Activated naive CD8-positive, alpha-beta T cell treated with anti-CD3 and anti-CD28 coated beads, Interleukin-2, amount 10 ng/mL, durations not matched to agents 7 days and 5 days (primary cell): ENCODE measurements around the gene CACNA2D1. TPM values are rescaled to one million over a fixed set of nuclear protein-coding genes. Genes with fewer than 3 reads are reported as not detected.

Experiments
- ATAC-seq: fragments of 150-1000 bp; cut with Tn5 transposase; one replicate; pipeline ENCODE4 v1.10.0; 2021; ENCODE audit warnings: low read depth, moderate library complexity
- POLR2A ChIA-PET: fragments of 350-600 bp; sonication (Branson Sonifier 250); formaldehyde crosslinking; loops from one replicate; lab custom pipeline; 2021; ENCODE audit warnings: antibody characterized with exemption; lab: Charles Lee
- DNase-seq: peaks from one replicate; pipeline ENCODE4 v3.0.0; 2021
- H3K27ac Mint-ChIP-seq: one replicate; pipeline ENCODE4 v1.8.0; 2022; ENCODE audit warnings: mild to moderate bottlenecking, mixed read lengths
- H3K27me3 Mint-ChIP-seq: one replicate; pipeline ENCODE4 v1.8.0; 2022; ENCODE audit warnings: mild to moderate bottlenecking, moderate library complexity, mixed read lengths
- H3K36me3 Mint-ChIP-seq: one replicate; pipeline ENCODE4 v1.8.0; 2021; ENCODE audit warnings: mild to moderate bottlenecking, mixed read lengths
- H3K4me1 Mint-ChIP-seq: one replicate; pipeline ENCODE4 v1.8.0; 2021; ENCODE audit warnings: mixed read lengths
- H3K4me3 Mint-ChIP-seq: one replicate; pipeline ENCODE4 v1.8.0; 2022; ENCODE audit warnings: mild to moderate bottlenecking, moderate library complexity, mixed read lengths
- H3K9me3 Mint-ChIP-seq: one replicate; pipeline ENCODE4 v1.8.0; 2021; ENCODE audit warnings: mixed read lengths
- total RNA-seq, 2 experiments: library from RNA; stranded (reverse); gene quantifications; one replicate each; pipeline ENCODE4 v1.2.3, GENCODE V29; 2021

The CACNA2D1 gene
- total RNA-seq, 2 experiments from 2014 or later: not detected

DNA sequence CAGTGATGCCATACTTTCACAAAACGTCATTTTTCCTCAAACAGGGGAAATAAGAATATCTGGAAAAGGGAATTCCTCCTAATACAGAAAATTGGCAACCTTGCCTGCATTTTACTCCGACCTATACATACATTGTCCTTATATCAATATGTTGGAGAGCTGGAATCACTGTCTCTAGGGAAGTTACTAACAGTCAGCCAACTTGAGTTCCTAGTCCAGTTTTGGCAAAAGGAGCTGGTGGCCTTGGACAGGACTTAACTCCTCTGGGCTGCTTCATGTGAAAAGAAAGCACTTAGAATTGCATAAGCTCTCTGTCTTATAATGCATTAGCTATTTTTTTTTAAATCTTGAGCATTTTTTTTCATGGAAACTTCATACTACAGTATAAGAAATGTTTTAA is 499.5 kb downstream of the CACNA2D1 start:
- Mint-ChIP-seq H3K4me3 (no peak overlapping the region), H3K27me3 (no peaks in the 10 kb centered on the region), H3K36me3 (no peaks in the 10 kb centered on the region), H3K9me3 (no peaks in the 10 kb centered on the region), H3K27ac (no peak overlapping the region), H3K4me1 (no peaks in the 10 kb centered on the region)
- ATAC-seq (no peak), DNase-seq (no peak)
- POLR2A ChIA-PET: no interaction called here

DNA sequence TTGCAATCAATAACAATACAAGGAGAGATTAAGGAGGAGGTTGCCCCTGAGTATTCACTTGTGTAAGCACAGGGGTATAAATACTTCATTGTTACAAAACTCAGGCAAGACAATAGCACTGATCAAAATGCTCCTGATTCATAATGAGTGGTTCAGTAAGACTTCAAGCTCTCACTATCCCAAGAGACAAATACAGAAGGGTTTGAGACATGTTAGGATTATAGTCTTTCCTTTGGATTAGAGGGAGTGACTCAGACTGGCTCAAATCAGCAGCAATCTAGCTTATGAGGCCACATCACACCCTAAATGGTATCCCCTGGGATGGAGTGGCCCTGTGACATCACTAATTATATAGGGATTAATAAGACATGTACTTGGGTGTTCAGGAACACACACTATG is 506.5 kb downstream of the CACNA2D1 start:
- Mint-ChIP-seq H3K4me1 (no peaks in the 10 kb centered on the region), H3K36me3 (no peaks in the 10 kb centered on the region), H3K27me3 (no peaks in the 10 kb centered on the region), H3K27ac (no peak overlapping the region), H3K9me3 (no peaks in the 10 kb centered on the region), H3K4me3 (no peak overlapping the region)
- DNase-seq (no peak), ATAC-seq (no peak)
- POLR2A ChIA-PET: no interaction called here

DNA sequence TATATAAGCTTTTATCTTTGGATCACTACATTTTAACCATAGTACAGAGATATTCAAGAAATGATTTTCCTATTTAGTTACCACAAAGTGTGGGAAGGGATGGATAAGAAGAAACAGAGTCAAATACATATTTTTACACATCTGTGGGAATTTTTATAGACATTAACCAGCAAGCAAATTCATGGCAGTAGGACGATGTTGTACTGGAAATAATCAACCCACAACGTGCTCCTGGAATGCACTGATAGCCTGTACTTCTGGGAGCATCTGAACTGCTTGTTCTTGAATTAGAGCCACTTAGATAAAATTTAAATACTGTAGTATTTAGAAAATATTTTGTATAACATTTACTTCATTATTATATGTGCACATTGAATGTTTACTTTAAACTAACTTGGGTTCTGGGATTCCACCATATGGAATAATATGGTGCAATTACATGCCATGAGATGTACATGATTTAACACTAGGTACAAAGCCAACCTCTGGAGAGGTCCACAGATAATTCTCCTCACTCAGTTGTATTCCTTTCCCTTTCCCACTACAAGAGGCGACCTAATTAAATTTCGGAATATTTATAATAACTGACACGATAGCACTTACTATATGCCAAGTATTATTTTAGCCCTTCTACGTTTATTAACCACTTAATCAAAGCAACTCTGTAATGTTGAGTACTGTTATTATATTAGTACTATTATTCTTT is 508.8 kb downstream of the CACNA2D1 start:
- POLR2A ChIA-PET: no interaction called here
- ATAC-seq: no peak
- H3K36me3 Mint-ChIP-seq: no peaks in the 10 kb centered on the region
- H3K4me1 Mint-ChIP-seq: no peaks in the 10 kb centered on the region
- DNase-seq: no peak
- no peak overlapping the region for H3K27ac Mint-ChIP-seq
- no peak overlapping the region for H3K4me3 Mint-ChIP-seq
- no peaks in the 10 kb centered on the region for H3K27me3 Mint-ChIP-seq
- no peaks in the 10 kb centered on the region for H3K9me3 Mint-ChIP-seq

DNA sequence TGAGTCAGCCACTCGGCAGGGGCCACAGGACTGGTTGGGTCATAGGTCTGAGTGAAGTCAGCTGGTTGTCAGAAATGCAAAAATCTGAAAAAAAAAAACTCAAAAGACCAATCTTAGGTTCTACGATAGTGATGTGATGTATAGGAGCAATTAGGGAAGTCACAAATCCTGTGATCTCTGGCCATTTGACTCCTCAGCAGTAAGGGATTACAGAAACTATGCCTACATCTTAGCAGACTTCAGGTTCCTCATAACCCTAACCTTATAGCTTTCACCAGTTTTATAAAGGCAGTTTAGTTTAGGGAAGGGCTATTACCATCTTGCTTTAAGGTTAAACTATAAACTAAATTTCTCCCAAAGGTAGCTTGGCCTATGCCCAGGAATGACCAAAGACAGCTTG is 510.6 kb downstream of the CACNA2D1 start:
- Mint-ChIP-seq H3K9me3 (no peaks in the 10 kb centered on the region), H3K4me3 (no peak overlapping the region), H3K36me3 (no peaks in the 10 kb centered on the region), H3K4me1 (no peaks in the 10 kb centered on the region), H3K27me3 (no peaks in the 10 kb centered on the region), H3K27ac (no peak overlapping the region)
- POLR2A ChIA-PET: no interaction called here
- DNase-seq (no peak), ATAC-seq (no peak)

DNA sequence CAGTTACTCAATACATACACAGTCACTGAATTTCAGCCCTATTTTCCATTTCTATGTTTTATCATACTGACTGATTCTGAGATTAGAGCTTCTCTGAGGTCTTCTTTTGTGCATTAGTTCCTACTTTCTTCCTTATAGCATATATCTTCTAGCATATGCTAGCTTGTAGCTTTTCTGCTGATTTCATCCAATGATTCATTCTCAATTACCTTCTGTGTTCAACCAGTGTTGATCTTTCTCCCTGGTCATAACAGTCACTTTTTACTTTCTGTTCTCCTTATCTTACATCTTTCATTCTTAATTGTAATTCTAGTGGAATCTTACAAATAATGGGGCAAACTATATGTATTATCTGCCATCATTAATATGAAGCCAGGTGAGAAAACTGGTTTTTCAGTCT is 514.2 kb downstream of the CACNA2D1 start:
- Mint-ChIP-seq H3K27ac (no peak overlapping the region), H3K4me3 (no peak overlapping the region), H3K27me3 (no peaks in the 10 kb centered on the region), H3K36me3 (no peaks in the 10 kb centered on the region), H3K4me1 (no peaks in the 10 kb centered on the region), H3K9me3 (no peaks in the 10 kb centered on the region)
- POLR2A ChIA-PET: no interaction called here
- no peak for DNase-seq
- no peak for ATAC-seq

GRCh38 chr7:81926154-81926553 is 517.4 kb downstream of the CACNA2D1 start:
- POLR2A ChIA-PET: no interaction called here
- Mint-ChIP-seq H3K4me3 (no peak overlapping the region), H3K27ac (no peak overlapping the region), H3K27me3 (no peaks in the 10 kb centered on the region), H3K9me3 (no peaks in the 10 kb centered on the region), H3K36me3 (no peaks in the 10 kb centered on the region), H3K4me1 (no peaks in the 10 kb centered on the region)
- ATAC-seq: no peak
- no peak for DNase-seq

- Mint-ChIP-seq H3K4me3 (no peak overlapping the region), H3K27ac (no peak overlapping the region), H3K9me3 (no peaks in the 10 kb centered on the region), H3K27me3 (no peaks in the 10 kb centered on the region), H3K36me3 (no peaks in the 10 kb centered on the region), H3K4me1 (no peaks in the 10 kb centered on the region)
- no peak for ATAC-seq
- POLR2A ChIA-PET: no interaction called here
- DNase-seq: no peak
These were observed 518.0 kb downstream of the CACNA2D1 start for GRCh38 chr7:81925530-81925929.

DNA sequence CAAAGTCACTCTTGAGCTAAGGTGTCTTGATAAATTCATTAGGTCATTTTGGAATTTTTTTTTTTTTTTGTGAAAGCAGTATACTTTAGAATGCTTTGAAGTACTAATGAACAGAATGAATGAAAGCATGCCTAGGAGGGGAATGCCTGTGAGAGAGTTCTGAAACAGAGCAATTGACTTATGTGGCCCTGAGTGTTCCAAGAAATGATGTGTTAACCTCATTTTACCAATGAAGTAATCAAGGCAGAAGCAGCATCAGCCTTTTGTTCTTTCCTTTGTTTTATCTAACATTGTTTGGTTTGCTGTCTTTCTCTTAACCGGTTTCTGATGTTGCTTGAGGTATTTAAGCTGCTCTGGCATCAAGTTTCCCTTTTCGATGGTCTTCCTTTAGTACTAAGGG is 519.1 kb downstream of the CACNA2D1 start:
- DNase-seq (no peak), ATAC-seq (no peak)
- H3K36me3 Mint-ChIP-seq: no peaks in the 10 kb centered on the region
- no peaks in the 10 kb centered on the region for H3K4me1 Mint-ChIP-seq
- H3K4me3 Mint-ChIP-seq: no peak overlapping the region
- POLR2A ChIA-PET: no interaction called here
- H3K27me3 Mint-ChIP-seq: no peaks in the 10 kb centered on the region
- no peaks in the 10 kb centered on the region for H3K9me3 Mint-ChIP-seq
- H3K27ac Mint-ChIP-seq: no peak overlapping the region

- Mint-ChIP-seq H3K4me3 (no peak overlapping the region), H3K36me3 (no peaks in the 10 kb centered on the region), H3K9me3 (peaks cover 5% of the 10 kb centered on the region), H3K4me1 (no peaks in the 10 kb centered on the region), H3K27ac (no peak overlapping the region), H3K27me3 (no peaks in the 10 kb centered on the region)
- ATAC-seq (no peak), DNase-seq (no peak)
- POLR2A ChIA-PET: no interaction called here
These were observed 524.1 kb downstream of the CACNA2D1 start for GRCh38 chr7:81919494-81919893.

- DNase-seq: no peak
- Mint-ChIP-seq H3K9me3 (peaks cover 2% of the 10 kb centered on the region), H3K4me3 (no peak overlapping the region), H3K27ac (no peak overlapping the region), H3K4me1 (no peaks in the 10 kb centered on the region), H3K36me3 (no peaks in the 10 kb centered on the region), H3K27me3 (no peaks in the 10 kb centered on the region)
- POLR2A ChIA-PET: no interaction called here
- ATAC-seq: no peak
These were observed 535.4 kb downstream of the CACNA2D1 start for GRCh38 chr7:81908220-81908619.

DNA sequence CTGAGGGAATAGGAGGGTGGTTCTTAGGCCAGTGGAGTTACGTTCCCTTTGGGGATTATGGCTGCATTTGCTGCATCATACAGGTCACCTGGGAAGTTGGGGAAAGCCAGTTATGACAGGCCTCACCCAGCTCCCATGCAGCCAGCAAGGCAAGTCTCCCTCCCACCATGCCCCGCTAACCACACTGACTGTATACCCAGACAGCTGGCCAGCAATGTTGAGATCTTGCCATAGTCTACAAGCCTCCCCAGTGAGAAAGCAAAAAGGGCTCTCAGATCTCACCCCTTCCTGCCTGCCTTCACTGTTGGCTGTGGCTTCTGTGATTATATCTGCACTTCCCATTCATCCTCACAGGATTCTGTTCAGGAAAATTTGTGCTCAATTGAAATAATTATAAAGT is 540.5 kb downstream of the CACNA2D1 start:
- Mint-ChIP-seq H3K36me3 (no peaks in the 10 kb centered on the region), H3K27me3 (no peaks in the 10 kb centered on the region), H3K4me1 (no peaks in the 10 kb centered on the region), H3K9me3 (peaks cover 2% of the 10 kb centered on the region), H3K4me3 (no peak overlapping the region), H3K27ac (no peak overlapping the region)
- POLR2A ChIA-PET: no interaction called here
- no peak for DNase-seq
- no peak for ATAC-seq

DNA sequence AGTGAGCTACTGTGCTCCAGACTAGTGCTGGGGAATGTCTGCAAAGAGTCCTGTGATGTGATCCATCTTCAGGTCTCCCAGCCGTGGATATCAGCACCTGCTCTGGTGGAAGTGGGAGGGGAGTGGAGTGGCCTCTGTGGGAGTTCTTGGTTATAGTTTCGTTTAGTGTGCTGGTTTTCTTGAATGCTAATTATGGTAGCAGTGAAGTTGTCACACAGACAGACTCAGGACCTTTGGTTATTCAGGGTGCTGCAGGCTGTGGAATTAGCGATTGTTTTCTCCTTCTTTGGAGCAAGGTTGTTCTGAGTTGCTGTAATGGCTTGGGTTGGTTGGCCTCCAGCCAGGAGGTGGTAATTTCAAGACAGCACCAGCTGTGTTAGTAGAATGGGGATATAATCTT is 541.0 kb downstream of the CACNA2D1 start:
- no peaks in the 10 kb centered on the region for H3K36me3 Mint-ChIP-seq
- POLR2A ChIA-PET: no interaction called here
- H3K27ac Mint-ChIP-seq: no peak overlapping the region
- H3K9me3 Mint-ChIP-seq: peaks cover 2% of the 10 kb centered on the region
- ATAC-seq (no peak), DNase-seq (no peak)
- no peaks in the 10 kb centered on the region for H3K27me3 Mint-ChIP-seq
- H3K4me3 Mint-ChIP-seq: no peak overlapping the region
- no peaks in the 10 kb centered on the region for H3K4me1 Mint-ChIP-seq
